GM21717 (cell line): Measurements from ENCODE around the gene OR4N5.
"Not testable (repeated sequence)": the region's sequence is repeated elsewhere in the genome, so short reads cannot be mapped to it uniquely, and the experiment has no call there.

Source experiments
- ATAC-seq: cut with Tn5 transposase; IDR thresholded peaks from one replicate; pipeline ENCODE4 v1.9.1; 2021; ENCODE audit warnings: mild to moderate bottlenecking, moderate library complexity; ENCODE audit not compliant: unreplicated experiment

The OR4N5 gene, protein sequence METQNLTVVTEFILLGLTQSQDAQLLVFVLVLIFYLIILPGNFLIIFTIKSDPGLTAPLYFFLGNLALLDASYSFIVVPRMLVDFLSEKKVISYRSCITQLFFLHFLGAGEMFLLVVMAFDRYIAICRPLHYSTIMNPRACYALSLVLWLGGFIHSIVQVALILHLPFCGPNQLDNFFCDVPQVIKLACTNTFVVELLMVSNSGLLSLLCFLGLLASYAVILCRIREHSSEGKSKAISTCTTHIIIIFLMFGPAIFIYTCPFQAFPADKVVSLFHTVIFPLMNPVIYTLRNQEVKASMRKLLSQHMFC

DNA sequence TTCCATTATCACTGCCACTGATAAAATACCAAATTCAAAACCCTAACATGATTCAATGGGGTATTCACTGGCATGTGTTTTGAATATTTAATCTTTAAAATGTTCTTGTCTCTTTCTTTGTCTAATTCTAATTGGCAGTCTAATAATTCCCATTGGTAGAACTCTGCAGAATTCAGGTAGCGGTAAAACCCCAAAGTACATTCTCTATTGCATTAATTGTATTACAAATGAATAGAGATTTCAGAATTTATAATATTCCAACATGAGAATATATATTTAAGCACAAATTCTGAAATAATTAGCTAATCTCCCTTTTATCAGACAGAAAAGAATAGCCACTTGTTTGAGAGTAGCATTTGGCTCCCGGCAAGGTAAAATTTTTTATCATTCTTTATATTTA lies at the start of gene OR4N5:
TSS of gene OR4N5 (plus strand) at position 301 of the 400 bp plus-strand sequence. CDS start 4,916 bp downstream, outside the sequence.
- no peak for ATAC-seq

GRCh38 chr14:20092050-20092449 lies 46.6 kb upstream of the OR4N5 start:
- no peak for ATAC-seq

DNA sequence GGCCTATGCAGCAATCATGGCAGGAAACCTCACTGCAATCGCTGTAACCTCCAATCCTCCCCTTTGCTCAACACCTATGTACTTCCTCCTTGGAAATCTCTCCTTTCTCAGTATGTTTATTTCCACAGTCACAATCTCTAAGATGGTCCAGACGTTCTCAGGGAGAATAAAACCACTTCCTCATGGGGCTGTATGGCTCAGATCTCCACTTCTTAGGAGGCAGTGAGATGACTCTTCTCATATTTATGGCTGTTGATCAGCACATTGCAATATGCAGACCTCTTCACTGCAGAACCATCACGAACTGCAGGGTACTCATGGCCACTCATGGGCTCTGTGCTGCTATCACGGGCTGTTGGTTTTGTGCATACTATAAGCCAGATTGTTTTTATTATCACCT lies 45.2 kb upstream of the OR4N5 start:
- ATAC-seq = no peak

DNA sequence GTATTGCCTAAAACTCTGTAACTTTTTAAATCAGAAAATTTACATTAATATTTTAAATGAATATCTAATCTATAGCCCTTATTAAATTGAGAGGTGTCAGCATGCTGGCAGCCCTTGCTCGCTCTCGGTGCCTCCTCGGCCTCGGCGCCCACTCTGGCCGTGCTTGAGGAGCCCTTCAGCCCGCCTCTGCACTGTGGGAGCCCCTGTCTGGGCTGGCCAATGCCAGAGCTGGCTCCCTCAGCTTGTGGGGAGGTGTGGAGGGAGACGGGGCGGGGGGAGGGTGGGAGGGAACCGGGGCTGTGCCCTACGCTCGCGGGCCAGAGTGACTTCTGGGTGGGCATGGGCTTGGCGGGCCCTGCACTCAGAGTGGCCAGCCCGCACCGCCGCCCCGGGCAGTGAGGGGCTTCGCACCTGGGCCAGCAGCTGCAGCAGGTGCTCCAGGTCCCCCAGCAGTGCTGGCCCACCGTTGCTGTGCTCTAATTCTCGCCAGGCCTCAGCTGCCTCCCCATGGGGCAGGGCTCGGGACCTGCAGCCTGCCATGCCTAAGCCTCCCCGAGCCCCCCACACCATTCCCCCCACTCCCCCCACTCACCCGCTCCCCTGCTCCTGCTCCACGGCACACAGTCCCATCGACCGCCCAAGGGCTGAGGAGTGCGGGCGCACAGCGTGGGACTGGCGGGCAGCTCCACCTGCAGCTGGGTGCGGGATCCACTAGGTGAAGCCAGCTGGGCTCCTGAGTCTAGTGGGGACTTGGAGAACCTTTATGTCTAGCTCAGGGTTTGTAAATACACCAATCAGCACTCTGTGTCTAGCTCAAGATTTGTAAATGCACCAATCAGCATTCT lies 39.5 kb upstream of the OR4N5 start:
- not testable (repeated sequence) for ATAC-seq

DNA sequence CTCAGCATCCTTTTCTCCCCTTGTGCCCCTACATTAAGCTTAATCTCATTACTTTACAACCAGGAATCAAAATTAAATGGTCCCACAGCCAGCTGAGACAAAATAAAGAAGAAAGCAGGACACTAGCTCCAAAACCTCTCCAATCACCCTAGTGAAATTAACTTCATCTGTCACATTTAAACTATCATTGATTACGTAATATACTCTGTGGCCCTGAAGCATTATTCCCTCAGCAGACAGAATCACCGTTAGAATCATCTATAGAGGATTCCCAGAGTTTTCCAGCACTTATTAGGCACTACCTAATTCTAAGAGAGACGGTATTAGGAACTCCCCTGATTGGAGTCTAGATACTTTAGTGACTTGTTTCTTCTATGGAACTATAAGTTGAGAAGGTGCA lies 28.2 kb upstream of the OR4N5 start, which contains the start of gene OR4K17:
TSS of gene OR4K17 (plus strand) at position 302 of the 400 bp plus-strand sequence. CDS start 6,761 bp downstream, outside the sequence.
- ATAC-seq = no peak

DNA sequence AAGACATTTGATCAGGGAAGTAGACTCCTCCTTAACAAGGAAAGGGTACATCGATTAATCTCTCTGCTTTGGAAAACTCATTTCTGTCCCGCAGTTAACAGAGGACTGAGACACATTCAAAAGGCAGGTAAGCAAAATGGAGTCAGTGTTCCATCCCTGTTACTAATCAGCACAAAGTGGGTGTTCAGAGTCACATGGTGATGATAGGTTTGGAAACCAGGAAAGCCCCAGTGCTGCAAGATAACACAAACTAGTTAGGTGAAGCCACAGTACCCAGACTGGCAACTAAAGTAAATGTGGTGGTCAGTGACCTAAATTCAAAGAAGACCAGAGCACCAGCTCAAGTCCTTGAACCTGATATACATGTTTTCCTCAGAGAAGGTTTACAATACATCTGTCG lies 26.3 kb upstream of the OR4N5 start:
- ATAC-seq = no peak

DNA sequence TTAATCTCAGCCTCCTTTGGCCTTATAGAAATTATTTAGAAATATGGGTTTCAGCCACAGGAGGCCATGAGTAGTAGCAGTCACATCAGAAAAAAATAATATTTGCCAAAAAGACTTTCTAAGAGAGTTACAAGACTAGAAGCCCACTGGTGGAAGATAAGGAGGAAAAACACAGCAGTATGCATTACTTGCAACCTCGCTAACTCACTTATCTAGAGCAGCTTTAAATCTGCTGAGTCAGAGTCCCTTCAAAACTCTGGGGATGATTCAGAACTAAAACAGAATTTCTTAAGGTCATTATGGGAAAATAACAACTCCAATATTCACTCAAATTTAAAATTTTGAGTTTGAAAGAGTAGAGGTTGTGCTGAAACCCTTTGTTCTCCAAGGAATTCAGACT lies 21.9 kb upstream of the OR4N5 start:
- ATAC-seq = no peak

DNA sequence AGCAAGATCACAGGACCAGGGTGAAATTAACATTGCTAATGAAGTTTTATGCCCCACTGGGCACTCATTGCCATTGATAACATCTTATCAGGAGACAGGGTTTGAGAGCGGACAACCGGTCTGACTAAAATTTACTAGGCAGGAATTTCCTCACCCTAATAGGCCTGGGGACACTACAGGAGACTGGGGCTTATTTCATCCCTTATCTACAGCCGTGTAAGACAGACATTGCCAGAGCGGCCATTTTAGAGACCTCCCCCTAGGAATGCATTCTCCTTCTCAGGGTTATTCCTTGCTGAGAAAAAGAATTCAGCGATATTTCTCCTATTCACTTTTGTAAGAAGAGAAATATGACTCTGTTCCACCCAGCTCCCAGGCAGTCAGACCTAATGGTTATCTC lies 19.8 kb upstream of the OR4N5 start:
- no peak for ATAC-seq

- ATAC-seq = no peak
These were observed 5.3 kb downstream of the OR4N5 start for GRCh38 chr14:20143911-20144310.

GRCh38 chr14:20144820-20145219 lies 6.2 kb downstream of the OR4N5 start:
- no peak for ATAC-seq

GRCh38 chr14:20164462-20164861 lies 25.8 kb downstream of the OR4N5 start:
- no peak for ATAC-seq

GRCh38 chr14:20167091-20167490 lies 28.5 kb downstream of the OR4N5 start:
- no peak for ATAC-seq

- ATAC-seq = not testable (repeated sequence)
These were observed 31.2 kb downstream of the OR4N5 start for GRCh38 chr14:20169852-20170251.

DNA sequence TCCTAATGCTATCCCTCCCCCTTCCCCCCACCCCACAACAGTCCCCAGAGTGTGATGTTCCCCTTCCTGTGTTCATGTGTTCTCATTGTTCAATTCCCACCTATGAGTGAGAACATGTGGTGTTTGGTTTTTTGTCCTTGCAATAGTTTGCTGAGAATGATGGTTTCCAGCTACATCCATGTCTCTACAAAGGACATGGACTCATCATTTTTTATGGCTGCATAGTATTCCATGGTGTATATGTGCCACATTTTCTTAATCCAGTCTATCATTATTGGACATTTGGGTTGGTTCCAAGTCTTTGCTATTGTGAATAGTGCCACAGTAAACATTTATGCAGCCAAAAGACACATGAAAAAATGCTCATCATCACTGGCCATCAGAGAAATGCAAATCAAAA lies 35.6 kb downstream of the OR4N5 start:
- not testable (repeated sequence) for ATAC-seq

DNA sequence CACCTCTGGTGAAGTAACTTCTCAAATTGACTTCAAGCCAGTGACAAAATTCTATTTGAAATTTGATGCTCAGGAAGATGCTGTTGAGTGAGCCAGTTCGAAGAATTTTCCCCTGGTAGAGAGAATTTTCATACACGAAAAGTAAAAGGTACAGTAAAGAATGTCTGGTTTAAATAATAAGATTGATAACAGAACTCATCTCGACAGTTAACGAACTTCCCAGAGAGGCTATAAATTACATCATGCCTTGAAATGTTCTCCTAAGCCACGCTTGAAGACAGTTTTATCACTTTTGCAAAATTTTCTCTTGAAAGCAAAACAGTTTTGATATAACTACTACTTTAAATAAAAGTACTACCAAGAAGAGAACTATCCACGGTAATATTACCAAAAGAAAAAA lies 37.7 kb downstream of the OR4N5 start:
- ATAC-seq = no peak

DNA sequence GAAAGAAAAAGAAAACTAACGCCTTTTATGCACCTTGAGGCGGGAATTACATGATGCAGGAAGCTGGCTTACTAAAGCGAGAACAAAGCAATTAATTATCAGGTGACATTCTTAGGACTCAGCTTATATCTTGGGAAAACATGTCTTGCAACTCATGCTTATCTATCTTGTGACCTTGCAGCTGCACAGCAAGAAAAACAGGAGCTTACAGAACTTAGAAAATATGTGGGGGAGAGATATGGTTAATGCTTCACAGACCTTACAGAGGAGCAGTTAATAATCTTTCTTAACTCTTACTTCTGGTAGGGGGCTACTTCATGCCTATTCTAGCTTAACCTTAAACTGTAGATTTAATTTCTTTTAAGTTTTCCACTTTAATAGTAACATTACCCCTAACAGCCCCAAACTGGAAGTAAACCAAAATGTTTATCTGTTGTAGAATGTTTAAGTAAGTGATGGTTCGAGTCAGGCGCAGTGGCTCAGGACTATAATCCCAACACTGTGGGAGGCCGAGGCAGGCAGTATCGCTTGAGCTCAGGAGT lies 38.9 kb downstream of the OR4N5 start:
- ATAC-seq = no peak

DNA sequence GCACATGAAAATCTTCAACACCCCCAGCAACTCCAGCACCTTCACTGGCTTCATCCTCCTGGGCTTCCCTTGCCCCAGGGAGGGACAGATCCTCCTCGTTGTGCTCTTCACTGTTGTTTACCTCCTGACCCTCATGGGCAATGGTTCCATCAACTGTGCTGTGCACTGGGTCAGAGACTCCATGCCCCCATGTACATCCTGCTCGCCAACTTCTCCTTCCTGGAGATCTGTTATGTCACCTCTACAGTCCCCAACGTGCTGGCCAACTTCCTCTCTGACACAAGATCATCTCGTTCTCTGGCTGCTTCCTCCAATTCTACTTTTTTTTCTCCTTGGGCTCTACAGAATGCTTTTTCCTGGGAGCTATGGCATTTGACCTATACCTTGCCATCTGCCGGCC lies 40.6 kb downstream of the OR4N5 start:
- no peak for ATAC-seq

DNA sequence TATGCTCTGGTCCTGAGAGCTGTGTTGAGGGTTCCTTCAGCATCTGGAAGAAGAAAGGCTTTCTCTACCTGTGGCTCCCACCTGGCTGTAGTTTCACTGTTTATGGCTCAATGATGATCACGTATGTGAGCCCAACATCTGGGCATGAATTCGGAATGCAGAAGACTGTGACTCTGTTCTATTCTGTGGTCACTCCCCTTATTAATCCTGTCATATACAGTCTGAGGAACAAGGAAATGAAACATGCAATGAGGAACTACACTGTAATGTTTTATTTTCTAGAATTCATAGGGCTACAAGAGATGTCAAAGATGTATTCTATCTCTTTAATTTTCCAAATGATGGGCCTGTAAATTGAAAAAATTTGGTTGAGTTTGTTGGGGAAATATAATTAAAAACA lies 41.3 kb downstream of the OR4N5 start:
- ATAC-seq = no peak

DNA sequence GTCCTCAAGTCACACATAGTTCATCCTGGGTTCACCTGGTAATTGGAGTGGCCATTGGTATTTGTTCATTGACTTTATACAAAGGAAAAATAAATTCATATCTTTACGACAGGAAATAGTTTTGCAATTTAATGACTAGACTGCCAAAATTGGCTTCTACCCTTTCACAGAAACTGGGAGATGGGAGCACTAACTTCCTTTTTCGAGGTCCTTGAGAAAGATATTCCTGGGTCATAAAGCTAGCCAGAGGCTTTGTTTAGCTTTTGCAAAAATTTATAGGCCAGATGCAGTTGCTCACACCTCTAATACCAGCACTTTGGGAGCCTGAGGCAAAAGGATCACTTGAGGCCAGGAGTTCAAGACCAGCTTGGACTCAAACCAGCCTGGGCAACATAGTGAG lies 41.9 kb downstream of the OR4N5 start:
- no peak for ATAC-seq

- no peak for ATAC-seq
These were observed 45.6 kb downstream of the OR4N5 start for GRCh38 chr14:20184181-20184580.

DNA sequence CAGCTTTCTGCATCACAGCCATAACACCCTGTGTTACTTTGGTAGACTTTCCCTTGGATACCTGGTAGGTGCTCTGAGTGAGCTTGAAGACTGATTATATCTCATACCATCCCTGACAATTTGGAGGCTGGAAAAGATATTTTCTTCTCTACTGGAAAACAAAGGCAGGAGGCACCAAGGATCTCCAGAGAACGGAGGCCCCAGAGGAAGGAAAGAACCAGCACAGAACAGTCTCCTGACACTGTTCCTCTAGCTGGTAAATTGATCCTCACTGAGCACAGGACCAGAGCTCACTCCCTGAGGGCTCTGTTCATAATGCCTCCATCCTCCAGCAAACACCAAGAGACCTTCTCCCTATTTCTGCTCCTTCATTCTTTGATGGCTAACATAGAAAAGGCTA lies 52.0 kb downstream of the OR4N5 start, which contains the start of gene OR11G2:
TSS of gene OR11G2 (plus strand) at position 301 of the 400 bp plus-strand sequence. CDS start 6,542 bp downstream, outside the sequence.
- ATAC-seq = no peak

- no peak for ATAC-seq
These were observed 52.8 kb downstream of the OR4N5 start for GRCh38 chr14:20191396-20191795.
